HG03439 (cell line): ENCODE measurements around the gene PLA2G4A.

Experiments used
- ATAC-seq: cut with Tn5 transposase; IDR thresholded peaks from one replicate; pipeline ENCODE4 v1.9.1; 2021; ENCODE audit warnings: mild to moderate bottlenecking, moderate library complexity; ENCODE audit not compliant: unreplicated experiment

Gene PLA2G4A

GRCh38 chr1:187010571-187011309, 182.0 kb downstream of the PLA2G4A start:
- no peak for ATAC-seq

GRCh38 chr1:187013582-187014200, 184.9 kb downstream of the PLA2G4A start:
- ATAC-seq, result no peak

GRCh38 chr1:187018291-187018690, 189.5 kb downstream of the PLA2G4A start:
- no peak for ATAC-seq

- no peak for ATAC-seq
Measured at GRCh38 chr1:187027253-187027652, 198.5 kb downstream of the PLA2G4A start.

GRCh38 chr1:187032316-187032981, 203.7 kb downstream of the PLA2G4A start:
- ATAC-seq, result no peak

GRCh38 chr1:187032982-187033692, 204.4 kb downstream of the PLA2G4A start:
- no peak for ATAC-seq

- no peak for ATAC-seq
Measured at GRCh38 chr1:187033693-187034390, 205.1 kb downstream of the PLA2G4A start.

GRCh38 chr1:187034501-187034900, 205.8 kb downstream of the PLA2G4A start:
- ATAC-seq, result no peak

GRCh38 chr1:187037973-187038553, 209.3 kb downstream of the PLA2G4A start:
- ATAC-seq, result no peak
